Mucosa of descending colon (tissue), 3 donors: ENCODE data around the gene KIF26A. TPM values are rescaled to one million over a fixed set of nuclear protein-coding genes. Genes with fewer than 3 reads are reported as not detected.

Experiments used
- ATAC-seq: fragments of 200-7000 bp; cut with Tn5 transposase; one replicate; pipeline ENCODE4 v1.9.1; 2020; ENCODE audit warnings: mild to moderate bottlenecking, moderate library complexity
- DNase-seq, 3 donors: peaks; one replicate each; pipeline ENCODE4 v3.0.0-alpha.2; 2020
- H3K36me3 ChIP-seq: fragments of 200-600 bp; one replicate; pipeline ENCODE4 v1.8.0; 2021; ENCODE audit warnings: low read depth, mild to moderate bottlenecking
- H3K4me1 ChIP-seq: fragments of 200-600 bp; one replicate; pipeline ENCODE4 v1.8.0; 2021; ENCODE audit warnings: low read depth, mild to moderate bottlenecking
- H3K4me3 ChIP-seq: fragments of 200-600 bp; one replicate; pipeline ENCODE4 v1.8.0; 2021; ENCODE audit warnings: mild to moderate bottlenecking
- H3K9me3 ChIP-seq: fragments of 200-600 bp; one replicate; pipeline ENCODE4 v1.8.0; 2021; ENCODE audit warnings: mild to moderate bottlenecking
- intact Hi-C, 2 donors: fragments of 100-400 bp; cut with DNase I in 1 of 2; cut with micrococcal nuclease in 1 of 2; formaldehyde crosslinking; loops; one replicate each; pipeline versions ENCODE4 v1.11.0 to v1.11.1; 2022; cut with DNase I, micrococcal nuclease
- total RNA-seq, 3 donors: library from RNA; stranded (reverse); fragmentation: NEBNext Ultra II Directional in 2 of 3; extraction: Animal tissue kit (Norgen Biotek cat#: 25700) in 2 of 3; gene quantifications; one replicate each; pipeline versions ENCODE4 v1.2.1 to v1.2.4, GENCODE V29; 2021 to 2023
- TF ChIP-seq, protein P1 (sequence below): fragments of 200-600 bp; IDR thresholded peaks from one replicate; pipeline ENCODE4 v1.8.0; 2022; ENCODE audit warnings: antibody characterized with exemption, mild to moderate bottlenecking
- donor health status: DM: no; HTN: no; CAD: no; lungs with moderate emphysema.
- donor health status: DM: no; HTN: no; CAD: no.
- donor health status: DM: no; HTN: yes; CAD: no.

Gene KIF26A
- total RNA-seq, 3 donors from 2014 or later = 3.8 to 7.7 (median 6.5) TPM

DNA sequence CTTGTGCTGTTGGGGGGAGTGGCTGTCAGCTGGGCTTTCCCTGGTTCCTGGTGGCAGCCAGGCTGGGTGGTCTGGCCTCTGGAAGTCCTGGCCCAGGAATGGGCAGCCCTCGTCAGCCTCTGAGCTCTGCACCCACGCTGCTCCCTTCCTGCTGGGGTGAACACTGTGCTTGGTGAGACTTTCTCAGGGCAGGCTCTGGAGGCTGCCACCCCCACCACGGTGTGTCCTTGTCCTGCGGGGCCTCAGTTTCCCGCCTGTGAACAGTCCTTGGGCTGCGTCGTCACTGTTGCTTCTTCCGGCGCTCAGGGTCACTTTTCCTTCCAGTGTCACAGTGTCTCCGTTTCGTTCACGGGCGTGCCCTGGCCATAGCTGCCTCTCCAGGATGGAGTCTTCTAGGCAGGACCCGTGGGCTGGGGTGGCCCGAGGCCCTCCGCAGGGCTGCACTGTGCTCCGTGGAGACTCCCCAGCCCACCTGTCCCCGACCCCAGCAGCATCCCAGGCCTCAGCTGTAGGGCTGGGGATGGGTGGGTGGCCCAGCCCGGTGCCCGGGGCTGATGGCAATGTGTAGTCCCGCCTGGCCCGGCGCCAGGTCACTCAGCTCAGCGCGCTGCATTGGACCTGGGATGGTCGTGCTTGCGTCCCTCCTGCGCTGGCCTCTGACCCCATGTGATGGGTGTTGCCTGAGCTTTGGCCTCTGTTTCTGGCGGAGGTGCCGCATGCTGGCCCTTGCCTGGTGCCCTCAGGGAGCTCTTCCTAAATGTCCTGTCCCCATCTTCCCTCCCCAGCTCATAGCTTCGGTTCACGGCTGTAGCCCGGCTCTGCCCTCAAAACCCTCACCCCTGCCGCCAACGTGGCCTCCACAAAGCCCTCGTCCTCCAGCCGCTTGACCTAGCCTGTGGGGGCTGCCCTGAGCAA is 6.8 kb downstream of the KIF26A start:
- peak in 2 of 3 donors; percentile 22 to 42 for DNase-seq
- Histone ChIP-seq H3K4me1 (peaks cover under 1% of the 10 kb centered on the region), H3K36me3 (no peaks in the 10 kb centered on the region), H3K9me3 (no peaks in the 10 kb centered on the region), H3K4me3 (no peak overlapping the region)
- TF ChIP-seq, protein P1, sequence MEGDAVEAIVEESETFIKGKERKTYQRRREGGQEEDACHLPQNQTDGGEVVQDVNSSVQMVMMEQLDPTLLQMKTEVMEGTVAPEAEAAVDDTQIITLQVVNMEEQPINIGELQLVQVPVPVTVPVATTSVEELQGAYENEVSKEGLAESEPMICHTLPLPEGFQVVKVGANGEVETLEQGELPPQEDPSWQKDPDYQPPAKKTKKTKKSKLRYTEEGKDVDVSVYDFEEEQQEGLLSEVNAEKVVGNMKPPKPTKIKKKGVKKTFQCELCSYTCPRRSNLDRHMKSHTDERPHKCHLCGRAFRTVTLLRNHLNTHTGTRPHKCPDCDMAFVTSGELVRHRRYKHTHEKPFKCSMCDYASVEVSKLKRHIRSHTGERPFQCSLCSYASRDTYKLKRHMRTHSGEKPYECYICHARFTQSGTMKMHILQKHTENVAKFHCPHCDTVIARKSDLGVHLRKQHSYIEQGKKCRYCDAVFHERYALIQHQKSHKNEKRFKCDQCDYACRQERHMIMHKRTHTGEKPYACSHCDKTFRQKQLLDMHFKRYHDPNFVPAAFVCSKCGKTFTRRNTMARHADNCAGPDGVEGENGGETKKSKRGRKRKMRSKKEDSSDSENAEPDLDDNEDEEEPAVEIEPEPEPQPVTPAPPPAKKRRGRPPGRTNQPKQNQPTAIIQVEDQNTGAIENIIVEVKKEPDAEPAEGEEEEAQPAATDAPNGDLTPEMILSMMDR = no peak
- intact Hi-C loops = no loop called here
- no peak for ATAC-seq

DNA sequence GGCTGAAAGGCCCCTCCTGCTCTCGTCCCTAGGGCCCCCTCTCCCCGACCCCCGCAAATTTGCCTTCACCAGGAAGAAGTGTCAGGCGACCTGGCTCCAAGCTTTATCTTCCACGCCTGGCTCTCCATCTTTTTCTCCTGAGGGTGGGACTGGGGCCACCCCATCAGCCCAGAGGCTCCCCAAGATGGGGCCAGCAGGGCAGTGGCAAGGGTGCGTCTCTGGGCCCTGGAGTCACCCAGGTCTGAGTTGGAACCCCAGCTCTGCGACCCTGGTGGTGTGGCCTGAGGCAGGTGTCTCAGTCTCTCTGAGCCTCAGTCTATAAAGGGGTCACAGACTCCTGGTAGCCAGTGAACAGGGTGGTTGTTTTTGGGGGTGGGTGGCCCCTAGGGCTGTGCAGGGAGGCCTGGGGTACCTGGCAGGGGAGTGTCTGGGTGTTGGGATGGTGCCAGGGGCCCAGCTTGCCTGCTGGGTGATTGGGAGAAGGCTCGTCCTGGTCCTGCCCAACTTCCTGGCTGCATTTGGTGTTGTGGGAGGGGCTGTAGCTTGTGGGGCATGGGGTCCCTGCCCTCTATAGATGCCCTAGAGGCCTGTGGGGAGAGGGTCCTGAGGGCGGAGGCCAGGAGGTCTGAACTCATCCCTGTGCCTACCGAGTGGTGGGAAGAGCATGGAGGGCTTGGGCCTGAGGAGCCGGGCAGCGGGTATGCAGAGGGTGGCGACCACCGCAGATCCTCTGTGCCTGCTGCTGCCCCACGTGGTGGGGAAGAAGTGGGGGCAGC is 7.6 kb downstream of the KIF26A start:
- DNase-seq (peak in 2 of 3 donors; percentile 9 to 27), ATAC-seq (no peak)
- intact Hi-C loops = no loop called here
- Histone ChIP-seq H3K9me3 (no peaks in the 10 kb centered on the region), H3K36me3 (no peaks in the 10 kb centered on the region), H3K4me1 (no peaks in the 10 kb centered on the region), H3K4me3 (no peak overlapping the region)
- TF ChIP-seq, protein P1 = no peak

DNA sequence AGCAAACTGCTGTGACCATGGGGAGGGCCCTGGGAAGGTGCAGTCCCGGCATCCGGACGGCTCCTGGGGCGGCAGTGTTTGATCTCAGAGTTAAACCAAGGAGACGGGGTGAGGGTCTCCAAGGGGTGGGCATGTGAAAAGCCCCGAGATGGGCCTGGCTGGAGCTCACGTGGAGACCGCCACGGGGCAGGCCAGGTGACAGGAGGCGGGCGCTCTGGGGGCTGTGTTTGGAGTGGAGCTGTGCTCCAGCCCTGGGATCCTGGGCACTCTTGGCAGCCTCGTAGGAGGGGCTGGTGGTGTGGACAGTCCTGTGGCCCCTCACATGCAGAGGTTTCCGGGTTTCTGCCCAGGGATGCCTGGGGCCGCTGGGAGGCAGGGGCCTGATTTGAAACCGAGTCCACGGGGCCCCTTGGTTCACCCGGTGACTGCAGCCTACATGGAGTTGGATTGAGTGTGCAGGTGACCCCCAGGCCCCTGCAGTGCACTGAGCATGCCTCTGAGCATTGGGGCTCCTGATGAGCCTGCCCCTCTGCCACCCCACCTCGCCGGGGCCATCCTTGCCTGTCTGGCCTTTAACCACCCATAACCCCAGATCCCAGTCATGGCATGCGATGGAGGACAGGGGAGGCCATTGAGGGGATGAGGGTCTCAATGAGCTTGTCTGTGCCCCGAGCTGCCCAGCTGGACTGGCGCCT is 8.4 kb downstream of the KIF26A start:
- DNase-seq (peak in 2 of 3 donors; percentile 13 to 33), ATAC-seq (no peak)
- H3K36me3 ChIP-seq = no peaks in the 10 kb centered on the region
- TF ChIP-seq, protein P1 = no peak
- intact Hi-C loops = no loop called here
- H3K4me1 ChIP-seq = no peaks in the 10 kb centered on the region
- H3K4me3 ChIP-seq = no peak overlapping the region
- H3K9me3 ChIP-seq = no peaks in the 10 kb centered on the region

DNA sequence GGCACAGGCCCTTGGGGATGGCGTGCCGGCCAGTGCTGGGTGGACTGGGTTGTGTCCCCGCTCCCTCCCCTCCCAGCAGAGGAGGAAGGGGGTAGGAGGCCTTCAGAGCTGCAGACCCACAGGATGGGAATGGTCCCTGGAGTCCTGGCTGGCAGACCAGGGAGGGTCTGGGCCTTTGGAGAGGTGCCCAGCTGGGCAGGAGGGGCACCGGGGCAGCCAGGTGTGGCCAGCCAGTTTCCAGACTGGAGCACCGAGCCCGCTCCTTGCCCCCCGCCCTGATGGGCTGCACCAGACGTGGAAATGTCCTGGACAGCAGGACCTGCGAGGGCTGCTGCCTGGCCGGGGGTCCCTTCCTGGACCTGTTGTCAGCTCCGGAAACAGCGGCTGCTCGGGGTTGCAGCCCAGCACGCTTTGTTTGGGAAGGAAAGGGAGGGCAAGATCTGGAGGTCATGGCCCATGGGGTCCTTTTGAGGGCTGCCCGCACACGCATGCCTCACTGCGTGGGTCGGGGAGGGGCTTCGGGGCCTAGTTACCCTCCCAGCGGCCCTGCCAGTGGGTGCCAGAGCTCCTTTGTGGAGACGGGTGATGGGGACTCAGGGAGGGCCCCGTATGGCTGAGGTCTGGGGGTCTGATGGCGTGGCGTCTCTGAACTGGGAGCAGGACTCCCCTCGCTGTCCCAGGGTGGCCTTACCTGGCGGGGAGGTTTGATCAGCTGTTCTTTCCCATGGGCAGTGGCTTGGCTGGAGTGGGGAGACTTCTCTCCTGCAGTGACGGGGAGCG is 9.1 kb downstream of the KIF26A start:
- ATAC-seq = no peak

More for the DNA sequence above, 9.1 kb downstream of the KIF26A start:
- intact Hi-C loops = no loop called here
- DNase-seq = peak in 2 of 3 donors; percentile 22 to 39
- TF ChIP-seq, protein P1 = no peak
- Histone ChIP-seq H3K9me3 (no peaks in the 10 kb centered on the region), H3K36me3 (no peaks in the 10 kb centered on the region), H3K4me1 (no peaks in the 10 kb centered on the region), H3K4me3 (no peak overlapping the region)
